MCF 10A (cell line): Measurements from ENCODE around the gene BACH2. TPM values are rescaled to one million over a fixed set of nuclear protein-coding genes. Genes with fewer than 3 reads are reported as not detected.

Experiments used
- BruUV-seq: library from RNA; stranded (reverse); fragments of 400-500 nt; replicated peaks from 2 replicates; lab custom pipeline; 2021; lab: Mats Ljungman, UMichigan
- CTCF ChIA-PET: fragments of 300-600 bp; sonication (Branson Sonifier 250); formaldehyde crosslinking; extraction: SDS; loops from one replicate; lab custom pipeline; 2021; ENCODE audit warnings: antibody characterized with exemption, inconsistent platforms; lab: Yijun Ruan, JAX
- POLR2A ChIA-PET: fragments of 300-600, 350-650 bp; sonication (Branson Sonifier 250); formaldehyde crosslinking; extraction: SDS; loops from one replicate; lab custom pipeline; 2020; ENCODE audit warnings: antibody characterized with exemption, inconsistent platforms; lab: Yijun Ruan, JAX
- DNase-seq: peaks from one replicate; pipeline ENCODE4 v3.0.0-alpha.2; 2018; ENCODE audit not compliant: unreplicated experiment
- H3K27ac Mint-ChIP-seq: one replicate; pipeline ENCODE4 v1.8.0; 2022; ENCODE audit warnings: mild to moderate bottlenecking, low read depth, mixed read lengths; ENCODE audit not compliant: unreplicated experiment
- H3K27me3 Mint-ChIP-seq: one replicate; pipeline ENCODE4 v1.8.0; 2022; ENCODE audit warnings: mixed read lengths; ENCODE audit not compliant: insufficient read depth, unreplicated experiment
- H3K36me3 Mint-ChIP-seq: one replicate; pipeline ENCODE4 v1.8.0; 2022; ENCODE audit warnings: mild to moderate bottlenecking, moderate library complexity, mixed read lengths; ENCODE audit not compliant: insufficient read depth, unreplicated experiment
- H3K4me1 Mint-ChIP-seq: one replicate; pipeline ENCODE4 v1.8.0; 2022; ENCODE audit warnings: mixed read lengths; ENCODE audit not compliant: insufficient read depth, unreplicated experiment
- H3K4me3 Mint-ChIP-seq: one replicate; pipeline ENCODE4 v1.8.0; 2022; ENCODE audit warnings: mild to moderate bottlenecking, moderate library complexity, mixed read lengths; ENCODE audit not compliant: unreplicated experiment
- H3K9me3 Mint-ChIP-seq: one replicate; pipeline ENCODE4 v1.8.0; 2022; ENCODE audit warnings: mixed read lengths; ENCODE audit not compliant: unreplicated experiment
- intact Hi-C: fragments of 100-400 bp; cut with micrococcal nuclease; formaldehyde crosslinking; loops from 2 replicates; pipeline ENCODE4 v1.14.1; 2022
- total RNA-seq: library from RNA; stranded (reverse); gene quantifications from 2 replicates; pipeline ENCODE4 v1.2.3, GENCODE V29; 2022
- TF ChIP-seq, protein P1 (sequence below): fragments of 200-600 bp; IDR thresholded peaks from one replicate; pipeline ENCODE4 v1.8.0; 2022; ENCODE audit warnings: antibody characterized with exemption, mild to moderate bottlenecking; ENCODE audit not compliant: unreplicated experiment

Gene BACH2
- total RNA-seq, 1 experiment from 2014 or later: 9.9 TPM

- Mint-ChIP-seq H3K4me3 (no peak overlapping the region), H3K36me3 (no peaks in the 10 kb centered on the region), H3K4me1 (peaks cover 13% of the 10 kb centered on the region), H3K27ac (no peak overlapping the region), H3K27me3 (no peaks in the 10 kb centered on the region), H3K9me3 (no peaks in the 10 kb centered on the region)
- intact Hi-C loops: no loop called here
- BruUV-seq: no TSS peak
- TF ChIP-seq, protein P1, sequence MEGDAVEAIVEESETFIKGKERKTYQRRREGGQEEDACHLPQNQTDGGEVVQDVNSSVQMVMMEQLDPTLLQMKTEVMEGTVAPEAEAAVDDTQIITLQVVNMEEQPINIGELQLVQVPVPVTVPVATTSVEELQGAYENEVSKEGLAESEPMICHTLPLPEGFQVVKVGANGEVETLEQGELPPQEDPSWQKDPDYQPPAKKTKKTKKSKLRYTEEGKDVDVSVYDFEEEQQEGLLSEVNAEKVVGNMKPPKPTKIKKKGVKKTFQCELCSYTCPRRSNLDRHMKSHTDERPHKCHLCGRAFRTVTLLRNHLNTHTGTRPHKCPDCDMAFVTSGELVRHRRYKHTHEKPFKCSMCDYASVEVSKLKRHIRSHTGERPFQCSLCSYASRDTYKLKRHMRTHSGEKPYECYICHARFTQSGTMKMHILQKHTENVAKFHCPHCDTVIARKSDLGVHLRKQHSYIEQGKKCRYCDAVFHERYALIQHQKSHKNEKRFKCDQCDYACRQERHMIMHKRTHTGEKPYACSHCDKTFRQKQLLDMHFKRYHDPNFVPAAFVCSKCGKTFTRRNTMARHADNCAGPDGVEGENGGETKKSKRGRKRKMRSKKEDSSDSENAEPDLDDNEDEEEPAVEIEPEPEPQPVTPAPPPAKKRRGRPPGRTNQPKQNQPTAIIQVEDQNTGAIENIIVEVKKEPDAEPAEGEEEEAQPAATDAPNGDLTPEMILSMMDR: no peak
- POLR2A ChIA-PET: interaction anchor here (0.7 to 1.5 kb wide), 3 partner anchors 12 to 54 kb away, joined by 3 to 4 read pairs (median 3); no protein-coding TSS in a partner anchor
- CTCF ChIA-PET: no interaction called here
- no peak for DNase-seq
These were observed 308.8 kb downstream of the BACH2 start for GRCh38 chr6:89987830-89988229.

DNA sequence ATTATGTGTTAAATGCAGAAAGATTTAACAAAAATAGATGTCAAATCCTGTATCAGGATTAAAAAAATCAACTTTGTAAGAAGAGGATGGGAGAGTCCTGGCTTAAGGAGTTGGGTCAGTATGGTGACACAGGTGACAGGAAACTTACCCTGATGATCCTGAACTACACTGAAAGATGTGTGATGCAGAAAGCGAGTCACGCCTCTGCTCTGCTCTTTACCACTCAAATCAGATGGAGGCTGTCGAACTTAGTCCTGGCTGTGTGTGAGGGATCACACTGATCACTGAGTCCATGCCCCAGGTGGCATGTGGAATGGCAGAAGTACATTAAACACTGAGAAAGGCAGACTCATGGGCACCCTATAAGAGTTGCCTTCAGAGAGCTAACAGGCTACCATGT lies 309.5 kb downstream of the BACH2 start:
- TF ChIP-seq, protein P1: no peak
- H3K4me1 Mint-ChIP-seq: peaks cover 13% of the 10 kb centered on the region
- no TSS peak for BruUV-seq
- no peak for DNase-seq
- ChIA-PET CTCF (interaction anchor here (2.1 kb wide), 1 partner anchor 46 kb away, joined by 11 read pairs; no protein-coding TSS in a partner anchor), POLR2A (interaction anchor here (0.8 kb wide), 1 partner anchor 109 kb away, joined by 3 read pairs; no protein-coding TSS in a partner anchor)
- H3K27ac Mint-ChIP-seq: no peak overlapping the region
- H3K4me3 Mint-ChIP-seq: no peak overlapping the region
- H3K9me3 Mint-ChIP-seq: no peaks in the 10 kb centered on the region
- no peaks in the 10 kb centered on the region for H3K36me3 Mint-ChIP-seq
- intact Hi-C loops: no loop called here
- no peaks in the 10 kb centered on the region for H3K27me3 Mint-ChIP-seq

DNA sequence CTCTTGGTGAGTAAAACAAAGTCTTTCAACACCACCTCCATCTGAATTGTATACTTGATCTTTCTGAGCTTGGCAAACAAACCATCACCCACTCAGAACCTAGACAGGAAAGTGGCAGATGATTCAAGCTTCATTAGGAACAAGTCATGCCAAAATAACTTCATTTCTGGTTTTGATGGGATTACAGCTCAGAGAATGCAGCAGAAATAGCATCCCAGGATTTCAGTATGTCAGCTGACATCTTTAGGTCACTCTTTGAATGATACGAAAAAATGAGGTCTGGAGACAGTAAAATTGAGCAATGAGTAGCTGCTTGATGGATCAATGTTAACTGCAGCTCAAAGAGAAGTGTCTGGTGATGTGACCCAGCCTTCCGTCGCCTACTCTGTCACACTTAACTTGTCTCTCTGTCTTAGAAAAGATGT lies 310.0 kb downstream of the BACH2 start:
- Mint-ChIP-seq H3K9me3 (no peaks in the 10 kb centered on the region), H3K4me1 (peaks cover 13% of the 10 kb centered on the region), H3K36me3 (no peaks in the 10 kb centered on the region), H3K4me3 (no peak overlapping the region), H3K27ac (no peak overlapping the region), H3K27me3 (no peaks in the 10 kb centered on the region)
- BruUV-seq: no TSS peak
- peak; percentile 26 for DNase-seq
- ChIA-PET POLR2A (interaction anchor here (0.8 to 2.1 kb wide), 2 partner anchors 13 to 109 kb away, joined by 3 to 6 read pairs; no protein-coding TSS in a partner anchor), CTCF (interaction anchor here (0.9 to 2.1 kb wide), 4 partner anchors 46 to 492 kb away, joined by 3 to 11 read pairs (median 4); no protein-coding TSS in a partner anchor)
- intact Hi-C loops: no loop called here
- TF ChIP-seq, protein P1: no peak

- POLR2A ChIA-PET: interaction anchor here (0.6 to 2.1 kb wide), 5 partner anchors 14 to 707 kb away, joined by 3 to 6 read pairs (median 3); no protein-coding TSS in a partner anchor
- BruUV-seq: no TSS peak
- peaks cover 13% of the 10 kb centered on the region for H3K4me1 Mint-ChIP-seq
These were observed 310.7 kb downstream of the BACH2 start for GRCh38 chr6:89985751-89986493.

More at GRCh38 chr6:89985751-89986493, 310.7 kb downstream of the BACH2 start:
- DNase-seq: peak; percentile 21
- Mint-ChIP-seq H3K4me3 (no peak overlapping the region), H3K27ac (no peak overlapping the region), H3K27me3 (no peaks in the 10 kb centered on the region), H3K9me3 (no peaks in the 10 kb centered on the region), H3K36me3 (no peaks in the 10 kb centered on the region)
- CTCF ChIA-PET: interaction anchor here (0.7 to 2.1 kb wide), 7 partner anchors 14 to 493 kb away, joined by 3 to 11 read pairs (median 3); no protein-coding TSS in a partner anchor
- TF ChIP-seq, protein P1: no peak
- intact Hi-C loops: no loop called here
